Smooth muscle cell (in vitro differentiated cells): ENCODE results near the gene SRP68. TPM values are rescaled to one million over a fixed set of nuclear protein-coding genes. Genes with fewer than 3 reads are reported as not detected.

ENCODE experiments used
- DNase-seq: peaks from one replicate; lab custom pipeline; 2025; ENCODE audit not compliant: unreplicated experiment; lab: John Stamatoyannopoulos, UW
- H2AFZ ChIP-seq: fragments of 200-600 bp; sonication (generic); 2 replicates; pipeline ENCODE4 v1.6.0; 2016; ENCODE audit warnings: antibody characterized with exemption, low read depth, mild to moderate bottlenecking
- H3F3A ChIP-seq: fragments of 200-600 bp; sonication (generic); 2 replicates; pipeline ENCODE4 v1.6.0; 2017; ENCODE audit warnings: antibody characterized with exemption, low read depth
- H3K27ac ChIP-seq: fragments of 200-600 bp; sonication (generic); 2 replicates; pipeline ENCODE4 v1.5.1; 2016; ENCODE audit warnings: low read depth, mild to moderate bottlenecking
- H3K27me3 ChIP-seq: fragments of 200-600 bp; sonication (generic); 2 replicates; pipeline ENCODE4 v1.6.1; 2016; ENCODE audit warnings: low read depth, mild to moderate bottlenecking
- H3K36me3 ChIP-seq: fragments of 200-600 bp; sonication (generic); 2 replicates; pipeline ENCODE4 v1.5.1; 2016; ENCODE audit warnings: low read depth
- H3K4me1 ChIP-seq: fragments of 200-600 bp; sonication (generic); 2 replicates; pipeline ENCODE4 v1.5.1; 2016; ENCODE audit warnings: low read depth
- H3K4me2 ChIP-seq: fragments of 200-600 bp; sonication (generic); 2 replicates; pipeline ENCODE4 v1.6.0; 2016; ENCODE audit warnings: mild to moderate bottlenecking
- H3K4me3 ChIP-seq: fragments of 200-600 bp; sonication (generic); 2 replicates; pipeline ENCODE4 v1.5.1; 2016; ENCODE audit warnings: mild to moderate bottlenecking
- H3K79me2 ChIP-seq: fragments of 200-600 bp; sonication (generic); 2 replicates; pipeline ENCODE4 v1.6.0; 2016; ENCODE audit warnings: low read depth, mild to moderate bottlenecking
- H3K9ac ChIP-seq: fragments of 200-600 bp; sonication (generic); 2 replicates; pipeline ENCODE4 v1.6.0; 2016; ENCODE audit warnings: low read depth
- H3K9me3 ChIP-seq: fragments of 200-600 bp; sonication (generic); replicated peaks from 2 replicates; pipeline ENCODE4 v1.5.1; 2016; ENCODE audit warnings: low read depth
- H4K20me1 ChIP-seq: fragments of 200-600 bp; sonication (generic); 2 replicates; pipeline ENCODE4 v1.6.0; 2016; ENCODE audit warnings: low read depth
- CTCF ChIP-seq: fragments of 200-600 bp; sonication (generic); IDR thresholded peaks from 2 replicates; pipeline ENCODE4 v1.5.1; 2017; ENCODE audit warnings: borderline replicate concordance, mild to moderate bottlenecking, antibody characterized with exemption; ENCODE audit not compliant: insufficient read depth, poor library complexity, severe bottlenecking
- WGBS: methylation state at CpG from one replicate; pipeline ENCODE4 v1.1.7; 2016; ENCODE audit warnings: low lambda C conversion rate; 5-methylcytosine and 5-hydroxymethylcytosine counted together
- polyA plus RNA-seq: library from polyadenylated mRNA; unstranded; fragments of >200 nt; fragmentation: Nextera tagmentation; extraction: Ambion mirVana; gene quantifications from 2 replicates; pipeline ENCODE4 v1.2.1, GENCODE V29; 2016
- total RNA-seq: library from RNA; depleted of rRNA; stranded (reverse); fragments of >200 nt; gene quantifications from 2 replicates; pipeline ENCODE4 v1.2.3, GENCODE V29; 2014

SRP68 gene
- total and polyA plus RNA-seq, 2 experiments from 2014 or later = 67.5 to 96.3 TPM

GRCh38 chr17:76076146-76076764, 3.9 kb upstream of the SRP68 start:
- TF ChIP-seq CTCF = no peak
- H4K20me1 ChIP-seq = peaks cover 7% of the 10 kb centered on the region
- no peaks in the 10 kb centered on the region for H3K9me3 ChIP-seq
- no peak for DNase-seq
- no peaks in the 10 kb centered on the region for H3K36me3 ChIP-seq
- H3F3A ChIP-seq = no peaks in the 10 kb centered on the region
- H3K27me3 ChIP-seq = peaks cover 75% of the 10 kb centered on the region
- peaks cover 11% of the 10 kb centered on the region for H3K79me2 ChIP-seq
- no peak overlapping the region for H2AFZ ChIP-seq
- H3K4me2 ChIP-seq = no peak overlapping the region
- peaks cover 14% of the 10 kb centered on the region for H3K4me1 ChIP-seq
- no peak overlapping the region for H3K9ac ChIP-seq
- 13% methylated on average over 38 of the region's 41 CpGs for WGBS
- no peak overlapping the region for H3K27ac ChIP-seq
- no peak overlapping the region for H3K4me3 ChIP-seq

GRCh38 chr17:76075364-76076145, 3.2 kb upstream of the SRP68 start:
- Histone ChIP-seq H3F3A (no peaks in the 10 kb centered on the region), H3K9me3 (no peaks in the 10 kb centered on the region), H3K27ac (no peak overlapping the region), H3K9ac (no peak overlapping the region), H3K27me3 (peaks cover 70% of the 10 kb centered on the region), H2AFZ (no peak overlapping the region), H3K79me2 (peaks cover 18% of the 10 kb centered on the region), H3K4me1 (peaks cover 21% of the 10 kb centered on the region), H3K4me2 (no peak overlapping the region), H3K36me3 (no peaks in the 10 kb centered on the region), H3K4me3 (no peak overlapping the region), H4K20me1 (peaks cover 13% of the 10 kb centered on the region)
- 12% methylated on average over 46 of the region's 48 CpGs for WGBS
- no peak for TF ChIP-seq CTCF
- no peak for DNase-seq

- Histone ChIP-seq H3K27me3 (peaks cover 64% of the 10 kb centered on the region), H3K4me3 (no peak within 1 kb of the TSS), H3K4me1 (peaks cover 19% of the 10 kb centered on the region), H3K9me3 (no peaks in the 10 kb centered on the region), H3K4me2 (peak within 1 kb of the TSS; percentile 54), H4K20me1 (peaks cover 22% of the 10 kb centered on the region), H3F3A (no peaks in the 10 kb centered on the region), H2AFZ (no peak within 1 kb of the TSS), H3K79me2 (peaks cover 27% of the 10 kb centered on the region), H3K27ac (no peak within 1 kb of the TSS), H3K9ac (no peak within 1 kb of the TSS), H3K36me3 (no peaks in the 10 kb centered on the region)
- TF ChIP-seq CTCF = no peak
- DNase-seq = no peak
- 5% methylated on average over 81 of the region's 92 CpGs for WGBS
Measured at GRCh38 chr17:76074390-76075363, 2.4 kb upstream of the SRP68 start, which contains the start of gene GALR2. TSS of gene GALR2 (plus strand) at chr17:76074781. CDS start at chr17:76074884, 103 bp downstream.
